IMR-90 (cell line): Measurements from ENCODE around the gene REXO5. TPM values are rescaled to one million over a fixed set of nuclear protein-coding genes. Genes with fewer than 3 reads are reported as not detected.
"Not testable (repeated sequence)": the region's sequence is repeated elsewhere in the genome, so short reads cannot be mapped to it uniquely, and the experiment has no call there.

Experiments used
- ATAC-seq: fragments of 200-7000 bp; cut with Tn5 transposase; 2 replicates; pipeline ENCODE4 v1.9.1; 2020; ENCODE audit warnings: low read depth, mild to moderate bottlenecking, moderate library complexity
- BruUV-seq: library from RNA; stranded (reverse); fragments of 400-500 nt; replicated peaks from 2 replicates; lab custom pipeline; 2021; lab: Mats Ljungman, UMichigan
- CTCF ChIA-PET: fragments of 300-600 bp; formaldehyde crosslinking; extraction: SDS; loops from one replicate; lab custom pipeline; 2021; ENCODE audit warnings: antibody characterized with exemption; lab: Yijun Ruan, JAX
- POLR2A ChIA-PET: fragments of 300-600 bp; sonication (Branson Sonifier 250); formaldehyde crosslinking; loops from one replicate; lab custom pipeline; 2022; ENCODE audit warnings: antibody characterized with exemption; ENCODE audit not compliant: unreplicated experiment; lab: Charles Lee
- DNase-seq: peaks from one replicate; pipeline ENCODE4 v3.0.0; 2013
- H2AFZ ChIP-seq: replicated peaks from 2 replicates; pipeline ENCODE3; 2013; ENCODE audit warnings: low read length, mild to moderate bottlenecking; ENCODE audit not compliant: poor library complexity
- H2AK5ac ChIP-seq: 2 replicates; pipeline ENCODE4 v1.6.1; 2013; ENCODE audit warnings: low read depth, low read length, inconsistent platforms
- H2AK9ac ChIP-seq: replicated peaks from 2 replicates; pipeline ENCODE3; 2013; ENCODE audit warnings: mild to moderate bottlenecking, low read depth, low read length, moderate library complexity; ENCODE audit not compliant: poor library complexity
- H2BK120ac ChIP-seq: 2 replicates; pipeline ENCODE4 v1.6.1; 2013; ENCODE audit warnings: low read depth, low read length, inconsistent platforms
- H2BK15ac ChIP-seq: 3 replicates; pipeline ENCODE4 v1.6.1; 2013; ENCODE audit warnings: low read depth, low read length, inconsistent platforms
- H2BK20ac ChIP-seq: 2 replicates; pipeline ENCODE4 v1.6.1; 2013; ENCODE audit warnings: low read depth, mild to moderate bottlenecking, inconsistent platforms, low read length, moderate library complexity
- H2BK5ac ChIP-seq: 2 replicates; pipeline ENCODE4 v1.6.1; 2013; ENCODE audit warnings: mild to moderate bottlenecking, low read depth, low read length, inconsistent platforms; ENCODE audit not compliant: poor library complexity, severe bottlenecking
- H3K14ac ChIP-seq: replicated peaks from 2 replicates; pipeline ENCODE4 v1.6.1; 2013; ENCODE audit warnings: low read depth, low read length, inconsistent platforms
- H3K18ac ChIP-seq: 2 replicates; pipeline ENCODE4 v1.6.1; 2013; ENCODE audit warnings: low read depth, low read length, control low read depth
- H3K23ac ChIP-seq: 2 replicates; pipeline ENCODE4 v1.6.1; 2013; ENCODE audit warnings: low read depth, low read length, inconsistent platforms
- H3K27ac ChIP-seq: 2 replicates; pipeline ENCODE4 v1.5.1; 2013; ENCODE audit warnings: mild to moderate bottlenecking, control low read depth, low read length; ENCODE audit not compliant: insufficient read depth
- H3K27me3 ChIP-seq: 2 replicates; pipeline ENCODE4 v1.6.1; 2013; ENCODE audit warnings: low read length; ENCODE audit not compliant: control insufficient read depth, insufficient read depth
- H3K36me3 ChIP-seq: 2 replicates; pipeline ENCODE4 v1.6.1; 2013; ENCODE audit warnings: low read length, mixed read lengths; ENCODE audit not compliant: control insufficient read depth, insufficient read depth
- H3K4ac ChIP-seq: 2 replicates; pipeline ENCODE4 v1.6.1; 2013; ENCODE audit warnings: low read depth, low read length, inconsistent platforms
- H3K4me1 ChIP-seq: 2 replicates; pipeline ENCODE4 v1.6.1; 2013; ENCODE audit warnings: low read length, mixed read lengths; ENCODE audit not compliant: control insufficient read depth, insufficient read depth
- H3K4me2 ChIP-seq: 2 replicates; pipeline ENCODE4 v1.6.1; 2013; ENCODE audit warnings: low read depth, mild to moderate bottlenecking, control low read depth, low read length, moderate library complexity
- H3K4me3 ChIP-seq: 2 replicates; pipeline ENCODE4 v1.5.1; 2013; ENCODE audit warnings: low read depth, mild to moderate bottlenecking, control low read depth, low read length, moderate library complexity; ENCODE audit not compliant: insufficient read depth
- H3K56ac ChIP-seq: 2 replicates; pipeline ENCODE4 v1.6.1; 2013; ENCODE audit warnings: low read length, inconsistent platforms; ENCODE audit not compliant: insufficient read depth; ENCODE audit errors: extremely low read depth
- H3K79me1 ChIP-seq, 2 experiments: 2 replicates each; pipeline ENCODE4 v1.6.1; 2013; ENCODE audit warnings: low read length in 2 of 2, inconsistent platforms in 1 of 2, low read depth in 1 of 2
- H3K9ac ChIP-seq: 2 replicates; pipeline ENCODE4 v1.6.1; 2013; ENCODE audit warnings: low read depth, low read length, control low read depth
- H3K9me1 ChIP-seq: 2 replicates; pipeline ENCODE4 v1.6.1; 2013; ENCODE audit warnings: low read length, inconsistent platforms; ENCODE audit not compliant: insufficient read depth
- H3K9me3 ChIP-seq: 2 replicates; pipeline ENCODE4 v1.6.1; 2013; ENCODE audit warnings: low read length; ENCODE audit not compliant: control insufficient read depth, insufficient read depth
- H4K20me1 ChIP-seq: 2 replicates; pipeline ENCODE4 v1.6.1; 2013; ENCODE audit warnings: low read length, inconsistent platforms; ENCODE audit not compliant: insufficient read depth
- H4K5ac ChIP-seq: 2 replicates; pipeline ENCODE4 v1.6.1; 2013; ENCODE audit warnings: mild to moderate bottlenecking, low read depth, low read length, control low read depth
- H4K8ac ChIP-seq, 2 experiments: 2 replicates each; pipeline ENCODE4 v1.6.1; 2013; ENCODE audit warnings: low read depth in 2 of 2, low read length in 2 of 2, control low read depth in 1 of 2, inconsistent platforms in 1 of 2
- H4K91ac ChIP-seq: 2 replicates; pipeline ENCODE4 v1.6.1; 2013; ENCODE audit warnings: low read depth, low read length, inconsistent platforms; ENCODE audit not compliant: insufficient read depth
- MAZ ChIP-seq: IDR thresholded peaks from 2 replicates; pipeline ENCODE4 v1.6.1; 2012; ENCODE audit warnings: low read depth, mild to moderate bottlenecking, low read length, improper control_type of control experiment, moderate library complexity, borderline replicate concordance
- WGBS, 2 experiments: methylation state at CpG; one replicate each; pipeline versions ENCODE4 v1.1.5 to v1.1.7; 2013; ENCODE audit warnings: missing lambda C conversion rate in 2 of 2; ENCODE audit not compliant: insufficient read length in 1 of 2; ENCODE audit errors: extremely low coverage in 2 of 2; 5-methylcytosine and 5-hydroxymethylcytosine counted together
- dilution Hi-C: fragments of 300-500 bp; cut with HindIII; formaldehyde crosslinking; loops from one replicate; pipeline ENCODE4 v1.14.3; 2018; ENCODE audit warnings: low sequenced_read_pairs; ENCODE audit not compliant: unreplicated experiment
- in situ Hi-C: fragments of 300-500 bp; cut with MboI; formaldehyde crosslinking; loops from 3 replicates; pipeline ENCODE4 v1.14.3; 2019; ENCODE audit warnings: low sequenced_read_pairs, inconsistent platforms, mixed read lengths
- intact Hi-C: fragments of 100-400 bp; cut with micrococcal nuclease; formaldehyde crosslinking; loops from 2 replicates; pipeline ENCODE4 v1.10.0; 2022
- polyA plus RNA-seq, 3 experiments: library from polyadenylated mRNA; depleted of rRNA; stranded (reverse); fragments of >200 nt; gene quantifications; 2 replicates each; pipeline ENCODE4 v1.2.3, GENCODE V29; 2012; ENCODE audit warnings: low replicate concordance in 1 of 3
- total RNA-seq: library from RNA; depleted of rRNA; stranded (reverse); fragments of >200 nt; gene quantifications from 2 replicates; pipeline ENCODE4 v1.2.3, GENCODE V29; 2012

REXO5 gene
- total and polyA plus RNA-seq, 2 of the 4 experiments (the other 2 are of a cell fraction), result 3.7 to 7.0 TPM

DNA sequence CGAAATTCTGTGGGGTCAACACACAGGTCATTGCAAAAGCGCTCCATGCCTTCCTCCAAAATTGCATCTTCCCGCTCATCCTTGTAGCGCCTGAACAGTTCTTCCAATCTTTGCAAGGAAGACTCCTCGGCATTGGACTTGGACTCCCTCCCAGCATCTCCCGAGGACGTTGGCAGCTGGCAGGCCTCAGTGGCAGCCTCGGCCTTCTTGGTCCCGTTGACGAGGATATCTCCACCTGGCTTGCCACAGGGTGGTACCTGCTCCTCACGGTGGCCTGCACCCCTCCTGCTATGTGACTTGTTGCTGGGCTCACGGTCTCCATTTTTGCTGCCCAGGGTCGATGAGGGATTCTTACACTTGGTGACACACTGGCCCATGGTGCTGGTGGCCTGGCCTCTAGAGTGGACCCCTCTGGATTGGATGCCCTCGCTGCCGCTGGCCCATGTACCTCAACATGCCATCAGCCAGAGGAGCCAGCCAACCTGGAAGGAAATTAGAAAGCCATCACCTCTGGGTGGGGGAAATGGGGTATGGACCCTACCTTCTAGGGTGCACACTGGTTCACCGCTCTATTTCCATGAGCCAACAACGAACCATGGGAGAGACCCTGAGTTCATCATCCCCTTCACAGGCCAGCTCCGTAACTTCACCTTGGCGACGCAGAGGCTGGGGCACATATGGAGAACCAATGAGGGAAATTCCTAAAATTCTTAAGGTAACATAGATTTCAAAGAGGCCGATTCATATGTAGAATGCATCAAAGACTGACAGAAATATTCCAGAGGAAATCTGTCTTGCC, 56.0 kb downstream of the REXO5 start (continued):
- no peak for TF ChIP-seq MAZ

DNA sequence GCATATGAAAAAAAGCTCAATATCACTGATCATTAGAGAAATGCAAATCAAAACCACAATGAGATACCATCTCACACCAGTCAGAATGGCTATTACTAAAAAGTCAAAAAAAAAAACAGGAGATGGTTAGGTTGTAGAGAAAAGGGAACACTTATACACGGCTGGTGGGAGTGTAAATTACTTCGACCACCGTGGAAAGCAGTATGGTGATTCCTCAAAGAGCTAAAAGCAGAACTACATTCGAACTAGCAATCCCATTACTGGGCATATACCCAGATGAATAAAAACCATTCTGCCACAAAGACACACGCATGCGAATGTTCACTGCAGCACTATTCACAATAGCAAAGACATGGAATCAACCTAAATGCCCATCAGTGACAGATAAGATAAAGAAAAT, 58.0 kb downstream of the REXO5 start:
- H3K27me3 ChIP-seq, H3K4me3 ChIP-seq, H3K27ac ChIP-seq, H3K23ac ChIP-seq, H3K9me3 ChIP-seq, intact Hi-C loops, H3K4me2 ChIP-seq, H3K9ac ChIP-seq, in situ Hi-C loops, POLR2A ChIA-PET, dilution Hi-C loops, H4K5ac ChIP-seq, ATAC-seq, H2BK5ac ChIP-seq, H2AK9ac ChIP-seq, H3K56ac ChIP-seq, DNase-seq, H2AFZ ChIP-seq, BruUV-seq: not testable (repeated sequence)
- Histone ChIP-seq H4K91ac (0 out of 2 replicates have a peak overlapping the region, but pooled peaks have one; percentile 19), H2BK20ac (peak overlapping the region; percentile 1; the same call in 1 of the 2 replicates), H2BK120ac (peak overlapping the region; percentile 62), H4K8ac (peak overlapping the region in 1 of 2 experiments; percentile 35; a peak in 1 of 4 replicates), H4K20me1 (peaks cover 14% of the 10 kb centered on the region), H3K14ac (0 out of 2 replicates have a peak overlapping the region, but pooled peaks have one; percentile 16), H3K4ac (peak overlapping the region; percentile 50; the same call in 1 of the 2 replicates), H2BK15ac (0 out of 3 replicates have a peak overlapping the region, but pooled peaks have one; percentile 85), H3K9me1 (peaks cover 36% of the 10 kb centered on the region), H3K4me1 (peaks cover 17% of the 10 kb centered on the region), H3K36me3 (peaks cover 21% of the 10 kb centered on the region), H3K79me1 (peaks cover 38 to 87% of the 10 kb centered on the region in 2 experiments), H3K18ac (peak overlapping the region; percentile 24; the same call in 1 of the 2 replicates), H2AK5ac (peak overlapping the region; percentile 28; the same call in 1 of the 2 replicates)
- WGBS, 2 experiments, result no CpG with 5 or more reads among the region's 6 CpGs
- CTCF ChIA-PET, result interaction anchor here (1.0 kb wide), 1 partner anchor 12 kb away, joined by 3 read pairs; no protein-coding TSS in a partner anchor
